SK-N-SH (cell line): ENCODE measurements around the gene XPO1. TPM values are rescaled to one million over a fixed set of nuclear protein-coding genes. Genes with fewer than 3 reads are reported as not detected.

Source experiments
- CTCF ChIA-PET: fragments of 300-600, 350-600 bp; formaldehyde crosslinking; extraction: SDS; loops from one replicate; lab custom pipeline; 2021; lab: Yijun Ruan, JAX
- POLR2A ChIA-PET: fragments of 350-600 bp; sonication (Branson Sonifier 250); formaldehyde crosslinking; extraction: SDS; loops from one replicate; lab custom pipeline; 2020; ENCODE audit warnings: antibody characterized with exemption, inconsistent platforms; lab: Yijun Ruan, JAX
- DNase-seq: peaks from one replicate; pipeline ENCODE4 v3.0.0; 2012
- H2AFZ ChIP-seq: fragments of 200-600 bp; sonication (generic); 2 replicates; pipeline ENCODE4 v1.8.1; 2016; ENCODE audit warnings: antibody characterized with exemption, mild to moderate bottlenecking, low read depth
- H3F3A ChIP-seq: fragments of 200-600 bp; sonication (generic); replicated peaks from 2 replicates; pipeline ENCODE3; 2016; ENCODE audit warnings: antibody characterized with exemption, mild to moderate bottlenecking; ENCODE audit not compliant: insufficient read depth
- H3K27ac ChIP-seq, 2 experiments: fragments of 200-500 bp in 1 of 2; fragments of 200-600 bp in 1 of 2; sonication (Bioruptor generic) in 1 of 2; sonication (generic), shearing (Covaris generic) in 1 of 2; 2 replicates each; pipeline versions ENCODE4 v1.5.1 to v1.6.1; 2014 to 2016; ENCODE audit warnings: low read depth in 2 of 2, inconsistent platforms in 1 of 2, low read length in 1 of 2, mild to moderate bottlenecking in 1 of 2, mixed read lengths in 1 of 2
- H3K27me3 ChIP-seq: fragments of 200-600 bp; sonication (generic), shearing (Covaris generic); 2 replicates; pipeline ENCODE4 v1.6.1; 2016; ENCODE audit warnings: mixed run types; ENCODE audit not compliant: insufficient read depth
- H3K36me3 ChIP-seq, 2 experiments: fragments of 200-500 bp in 1 of 2; fragments of 200-600 bp in 1 of 2; sonication (Bioruptor generic) in 1 of 2; sonication (generic) in 1 of 2; replicated peaks in 1 of 2; 2 replicates each; pipeline versions ENCODE3 to v1.5.1; 2014 to 2016; ENCODE audit warnings: low read length in 1 of 2, mild to moderate bottlenecking in 1 of 2; ENCODE audit not compliant: insufficient read depth in 2 of 2, control insufficient read depth in 1 of 2
- H3K4me1 ChIP-seq, 2 experiments: fragments of 200-500 bp in 1 of 2; fragments of 200-600 bp in 1 of 2; sonication (Bioruptor generic) in 1 of 2; sonication (generic), shearing (Covaris generic) in 1 of 2; 2 replicates each; pipeline versions ENCODE4 v1.5.1 to v1.6.1; 2014 to 2016; ENCODE audit warnings: low read depth in 1 of 2, low read length in 1 of 2, mixed run types in 1 of 2; ENCODE audit not compliant: insufficient read depth in 2 of 2, control insufficient read depth in 1 of 2
- H3K4me2 ChIP-seq: fragments of 200-600 bp; sonication (generic), shearing (Covaris generic); 2 replicates; pipeline ENCODE4 v1.6.1; 2017; ENCODE audit warnings: mixed run types
- H3K4me3 ChIP-seq, 2 experiments: fragments of 200-500 bp in 1 of 2; fragments of 200-600 bp in 1 of 2; sonication (Bioruptor generic) in 1 of 2; sonication (generic), shearing (Covaris generic) in 1 of 2; 2 replicates each; pipeline versions ENCODE4 v1.5.1 to v1.8.1; 2014 to 2016; ENCODE audit warnings: low read depth in 2 of 2, inconsistent platforms in 1 of 2, low read length in 1 of 2, mild to moderate bottlenecking in 1 of 2, mixed read lengths in 1 of 2, moderate library complexity in 1 of 2
- H3K79me2 ChIP-seq: fragments of 200-600 bp; sonication (generic); 2 replicates; pipeline ENCODE4 v1.8.1; 2017; ENCODE audit warnings: mild to moderate bottlenecking; ENCODE audit not compliant: insufficient read depth
- H3K9ac ChIP-seq: fragments of 200-600 bp; sonication (generic); 2 replicates; pipeline ENCODE4 v1.6.1; 2017; ENCODE audit warnings: mixed run types
- H3K9me2 ChIP-seq: fragments of 200-600 bp; sonication (generic); 2 replicates; pipeline ENCODE4 v1.6.1; 2017; ENCODE audit warnings: mixed run types
- H3K9me3 ChIP-seq: fragments of 200-600 bp; sonication (generic); 2 replicates; pipeline ENCODE4 v1.6.1; 2017; ENCODE audit warnings: mixed run types, mild to moderate bottlenecking, moderate library complexity
- H4K20me1 ChIP-seq: fragments of 200-600 bp; sonication (generic); 2 replicates; pipeline ENCODE4 v1.6.1; 2017; ENCODE audit warnings: mild to moderate bottlenecking, mixed run types; ENCODE audit not compliant: insufficient read depth
- FOXJ3 ChIP-seq: sonication (generic); formaldehyde crosslinking; IDR thresholded peaks from 2 replicates; pipeline ENCODE4 v1.5.1; 2020; ENCODE audit warnings: mild to moderate bottlenecking, missing genetic modification reagents
- FOXM1 ChIP-seq: IDR thresholded peaks from 2 replicates; pipeline ENCODE4 v1.4.0; 2012; ENCODE audit warnings: low read depth, mild to moderate bottlenecking
- JUND ChIP-seq: IDR thresholded peaks from 2 replicates; pipeline ENCODE4 v1.4.0; 2012
- NRF1 ChIP-seq: IDR thresholded peaks from 2 replicates; pipeline ENCODE4 v1.6.1; 2012; ENCODE audit warnings: low read depth, mild to moderate bottlenecking, low read length
- RAD21 ChIP-seq: IDR thresholded peaks from 2 replicates; pipeline ENCODE4 v1.6.1; 2012; ENCODE audit warnings: mild to moderate bottlenecking, low read length
- RCOR1 ChIP-seq: fragments of 150-350 bp; IDR thresholded peaks from 2 replicates; pipeline ENCODE4 v1.6.1; 2017; ENCODE audit warnings: antibody characterized with exemption, low read length
- SIN3A ChIP-seq: IDR thresholded peaks from 2 replicates; pipeline ENCODE4 v1.6.1; 2012; ENCODE audit warnings: low read depth, mild to moderate bottlenecking, low read length, moderate library complexity, borderline replicate concordance
- TAF1 ChIP-seq: IDR thresholded peaks from 2 replicates; pipeline ENCODE4 v1.6.1; 2012; ENCODE audit warnings: low read depth, mild to moderate bottlenecking, low read length, moderate library complexity, borderline replicate concordance
- TEAD4 ChIP-seq: IDR thresholded peaks from 2 replicates; pipeline ENCODE4 v1.4.0; 2012; ENCODE audit warnings: mild to moderate bottlenecking, borderline replicate concordance; ENCODE audit not compliant: insufficient read depth
- YY1 ChIP-seq: IDR thresholded peaks from 2 replicates; pipeline ENCODE4 v1.4.0; 2012; ENCODE audit warnings: low read depth, mild to moderate bottlenecking
- WGBS: methylation state at CpG from one replicate; pipeline ENCODE4 v1.1.6; 2017; ENCODE audit warnings: low lambda C conversion rate; 5-methylcytosine and 5-hydroxymethylcytosine counted together
- polyA plus RNA-seq, 3 experiments: library from polyadenylated mRNA; depleted of rRNA; stranded (reverse); fragments of >200 nt; gene quantifications; 2 replicates each; pipeline ENCODE4 v1.2.3, GENCODE V29; 2012
- TF ChIP-seq, protein P1 (sequence below): IDR thresholded peaks from 2 replicates; pipeline ENCODE4 v1.4.0; 2012; ENCODE audit warnings: low read depth, borderline replicate concordance
- TF ChIP-seq, protein P2 (sequence below): IDR thresholded peaks from 2 replicates; pipeline ENCODE4 v1.6.1; 2012; ENCODE audit warnings: mild to moderate bottlenecking, low read depth, low read length, moderate library complexity
- TF ChIP-seq, protein P3 (sequence below): fragments of 150-350 bp; IDR thresholded peaks from 2 replicates; pipeline ENCODE4 v1.6.1; 2017; ENCODE audit warnings: antibody characterized with exemption, low read length, low read depth, borderline replicate concordance

Gene XPO1
- polyA plus RNA-seq, 1 of the 3 experiments (the other 2 are of a cell fraction), result 61.0 TPM

DNA sequence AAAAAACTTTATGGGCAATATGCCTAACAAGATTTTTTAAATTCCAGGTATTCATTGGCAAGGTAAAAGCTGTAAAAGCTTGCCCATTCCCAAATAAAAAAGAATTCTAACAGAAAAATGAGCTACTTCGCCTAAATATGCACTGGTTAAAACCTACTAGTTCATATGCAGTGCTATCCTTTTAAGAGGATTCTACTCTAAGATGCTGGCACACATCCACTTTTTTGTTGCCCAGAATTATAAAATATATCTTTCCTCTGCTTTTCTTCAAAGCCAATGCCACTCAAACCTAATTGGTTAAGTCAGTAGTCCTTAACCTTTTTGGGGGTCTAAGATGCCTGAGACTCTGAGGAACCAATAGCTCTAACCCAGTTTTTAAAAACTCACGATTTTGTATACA, 3.2 kb downstream of the XPO1 start:
- no peak overlapping the region for H2AFZ ChIP-seq
- ChIA-PET CTCF (interaction anchor here (1.0 kb wide), 1 partner anchor 320 kb away, joined by 3 read pairs; no protein-coding TSS in a partner anchor), POLR2A (interaction anchor here (0.5 kb wide), 1 partner anchor 18 kb away, joined by 4 read pairs; no protein-coding TSS in a partner anchor)
- H3K9me3 ChIP-seq, result no peaks in the 10 kb centered on the region
- peak overlapping the region; percentile 97; the same call in 1 of the 2 replicates for H3K9ac ChIP-seq
- peaks cover 9 to 18% of the 10 kb centered on the region in 2 experiments; a peak in 3 of 4 replicates for H3K4me1 ChIP-seq
- DNase-seq, result no peak
- TF ChIP-seq NRF1, result no peak
- TF ChIP-seq JUND, result no peak
- no peak for TF ChIP-seq RCOR1
- TF ChIP-seq TEAD4, result no peak
- no peak for TF ChIP-seq TAF1
- peak overlapping the region; percentile 59 to 98; a peak in 3 of 4 replicates for H3K4me3 ChIP-seq
- H3K9me2 ChIP-seq, result no peaks in the 10 kb centered on the region
- H3K36me3 ChIP-seq, result peaks cover 19 to 35% of the 10 kb centered on the region in 2 experiments
- H3K79me2 ChIP-seq, result peaks cover 80% of the 10 kb centered on the region
- 25% methylated on average over 2 of the region's 2 CpGs for WGBS
- peak overlapping the region; percentile 74 for H3K4me2 ChIP-seq
- peaks cover 22% of the 10 kb centered on the region for H3F3A ChIP-seq
- peak overlapping the region; percentile 53 to 91; a peak in 3 of 4 replicates for H3K27ac ChIP-seq
- H3K27me3 ChIP-seq, result no peaks in the 10 kb centered on the region
- peaks cover 70% of the 10 kb centered on the region for H4K20me1 ChIP-seq

DNA sequence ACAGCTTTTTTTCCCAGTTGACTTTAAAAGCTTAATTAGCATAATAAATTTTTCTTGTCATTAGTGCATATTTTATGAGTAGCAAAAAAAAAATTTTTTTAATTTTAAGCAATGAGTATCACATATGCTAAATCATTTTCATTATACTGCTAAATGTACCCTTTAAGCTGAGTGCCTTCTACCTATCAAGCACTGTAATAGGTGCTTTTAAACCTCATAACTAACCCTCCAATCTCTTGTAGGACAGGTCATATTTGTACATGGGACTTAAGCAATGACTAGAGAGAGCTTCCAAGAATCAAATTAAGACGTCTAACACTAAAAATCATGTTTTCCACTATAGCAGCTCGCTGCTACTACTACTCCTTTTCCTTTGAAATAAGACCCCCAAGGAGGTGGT, 7.4 kb downstream of the XPO1 start:
- no peak overlapping the region; the same call in 1 of the 2 replicates for H3K4me2 ChIP-seq

DNA sequence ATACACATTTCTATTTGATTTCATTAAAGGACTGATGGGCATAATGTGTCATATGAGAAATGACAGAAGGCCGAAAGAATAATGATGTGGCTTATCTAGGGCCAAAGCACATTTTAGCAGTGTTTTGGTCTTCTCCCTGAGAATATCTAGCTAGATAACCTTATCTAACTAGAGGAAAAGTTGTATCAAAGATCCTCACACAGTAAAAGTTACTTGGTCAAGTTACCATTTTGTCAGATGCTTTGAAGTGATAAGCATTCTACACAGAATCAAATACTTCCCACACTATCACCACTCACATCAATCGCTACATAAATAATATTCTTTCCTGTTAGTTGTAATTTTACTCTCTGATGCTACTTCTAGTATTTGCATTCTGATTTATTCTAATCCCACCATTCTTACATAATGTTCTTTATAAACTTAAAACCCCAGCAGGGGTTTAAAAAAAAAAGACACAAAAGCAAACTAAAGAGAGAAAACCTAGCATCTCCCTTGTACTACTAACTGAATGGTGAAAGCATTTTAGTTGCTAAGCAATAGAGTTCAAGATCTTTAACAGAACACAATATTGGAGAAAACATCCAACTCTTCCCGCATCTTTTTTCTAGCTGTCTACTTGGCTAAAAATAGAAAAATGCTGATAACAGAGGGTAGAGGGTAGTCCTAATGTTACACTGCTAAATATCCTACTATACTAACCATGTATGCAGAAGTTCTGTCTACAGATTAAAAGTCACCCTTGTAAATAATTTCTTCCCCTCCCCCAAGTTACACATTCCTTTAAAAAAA, 8.0 kb downstream of the XPO1 start:
- no peak for DNase-seq
- Histone ChIP-seq H3K4me1 (peaks cover 7 to 23% of the 10 kb centered on the region in 2 experiments; a peak in 3 of 4 replicates), H3K9me2 (no peaks in the 10 kb centered on the region), H4K20me1 (peaks cover 99% of the 10 kb centered on the region), H3F3A (peaks cover 13% of the 10 kb centered on the region), H2AFZ (no peak overlapping the region), H3K27ac (peak overlapping the region in 1 of 2 experiments; percentile 45; a peak in 1 of 4 replicates), H3K4me3 (no peak overlapping the region), H3K79me2 (peaks cover 100% of the 10 kb centered on the region), H3K27me3 (no peaks in the 10 kb centered on the region), H3K9ac (no peak overlapping the region), H3K4me2 (peak overlapping the region; percentile 11; the same call in 1 of the 2 replicates), H3K9me3 (no peaks in the 10 kb centered on the region), H3K36me3 (peaks cover 39 to 71% of the 10 kb centered on the region in 2 experiments)
- 93% methylated on average over 3 of the region's 3 CpGs for WGBS
- CTCF ChIA-PET, result no interaction called here
- POLR2A ChIA-PET, result no interaction called here
- TF ChIP-seq, protein P1, sequence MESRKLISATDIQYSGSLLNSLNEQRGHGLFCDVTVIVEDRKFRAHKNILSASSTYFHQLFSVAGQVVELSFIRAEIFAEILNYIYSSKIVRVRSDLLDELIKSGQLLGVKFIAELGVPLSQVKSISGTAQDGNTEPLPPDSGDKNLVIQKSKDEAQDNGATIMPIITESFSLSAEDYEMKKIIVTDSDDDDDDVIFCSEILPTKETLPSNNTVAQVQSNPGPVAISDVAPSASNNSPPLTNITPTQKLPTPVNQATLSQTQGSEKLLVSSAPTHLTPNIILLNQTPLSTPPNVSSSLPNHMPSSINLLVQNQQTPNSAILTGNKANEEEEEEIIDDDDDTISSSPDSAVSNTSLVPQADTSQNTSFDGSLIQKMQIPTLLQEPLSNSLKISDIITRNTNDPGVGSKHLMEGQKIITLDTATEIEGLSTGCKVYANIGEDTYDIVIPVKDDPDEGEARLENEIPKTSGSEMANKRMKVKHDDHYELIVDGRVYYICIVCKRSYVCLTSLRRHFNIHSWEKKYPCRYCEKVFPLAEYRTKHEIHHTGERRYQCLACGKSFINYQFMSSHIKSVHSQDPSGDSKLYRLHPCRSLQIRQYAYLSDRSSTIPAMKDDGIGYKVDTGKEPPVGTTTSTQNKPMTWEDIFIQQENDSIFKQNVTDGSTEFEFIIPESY, result no peak
- TF ChIP-seq FOXM1 (no peak), YY1 (no peak), SIN3A (no peak), FOXJ3 (CRISPR knock-in tag) (no peak), RAD21 (no peak)
- TF ChIP-seq, protein P2, sequence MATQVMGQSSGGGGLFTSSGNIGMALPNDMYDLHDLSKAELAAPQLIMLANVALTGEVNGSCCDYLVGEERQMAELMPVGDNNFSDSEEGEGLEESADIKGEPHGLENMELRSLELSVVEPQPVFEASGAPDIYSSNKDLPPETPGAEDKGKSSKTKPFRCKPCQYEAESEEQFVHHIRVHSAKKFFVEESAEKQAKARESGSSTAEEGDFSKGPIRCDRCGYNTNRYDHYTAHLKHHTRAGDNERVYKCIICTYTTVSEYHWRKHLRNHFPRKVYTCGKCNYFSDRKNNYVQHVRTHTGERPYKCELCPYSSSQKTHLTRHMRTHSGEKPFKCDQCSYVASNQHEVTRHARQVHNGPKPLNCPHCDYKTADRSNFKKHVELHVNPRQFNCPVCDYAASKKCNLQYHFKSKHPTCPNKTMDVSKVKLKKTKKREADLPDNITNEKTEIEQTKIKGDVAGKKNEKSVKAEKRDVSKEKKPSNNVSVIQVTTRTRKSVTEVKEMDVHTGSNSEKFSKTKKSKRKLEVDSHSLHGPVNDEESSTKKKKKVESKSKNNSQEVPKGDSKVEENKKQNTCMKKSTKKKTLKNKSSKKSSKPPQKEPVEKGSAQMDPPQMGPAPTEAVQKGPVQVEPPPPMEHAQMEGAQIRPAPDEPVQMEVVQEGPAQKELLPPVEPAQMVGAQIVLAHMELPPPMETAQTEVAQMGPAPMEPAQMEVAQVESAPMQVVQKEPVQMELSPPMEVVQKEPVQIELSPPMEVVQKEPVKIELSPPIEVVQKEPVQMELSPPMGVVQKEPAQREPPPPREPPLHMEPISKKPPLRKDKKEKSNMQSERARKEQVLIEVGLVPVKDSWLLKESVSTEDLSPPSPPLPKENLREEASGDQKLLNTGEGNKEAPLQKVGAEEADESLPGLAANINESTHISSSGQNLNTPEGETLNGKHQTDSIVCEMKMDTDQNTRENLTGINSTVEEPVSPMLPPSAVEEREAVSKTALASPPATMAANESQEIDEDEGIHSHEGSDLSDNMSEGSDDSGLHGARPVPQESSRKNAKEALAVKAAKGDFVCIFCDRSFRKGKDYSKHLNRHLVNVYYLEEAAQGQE, result no peak

More for the DNA sequence above, 7.4 kb downstream of the XPO1 start:
- H3K4me1 ChIP-seq, result peaks cover 8 to 23% of the 10 kb centered on the region in 2 experiments; a peak in 2 of 4 replicates
- TF ChIP-seq, protein P3, sequence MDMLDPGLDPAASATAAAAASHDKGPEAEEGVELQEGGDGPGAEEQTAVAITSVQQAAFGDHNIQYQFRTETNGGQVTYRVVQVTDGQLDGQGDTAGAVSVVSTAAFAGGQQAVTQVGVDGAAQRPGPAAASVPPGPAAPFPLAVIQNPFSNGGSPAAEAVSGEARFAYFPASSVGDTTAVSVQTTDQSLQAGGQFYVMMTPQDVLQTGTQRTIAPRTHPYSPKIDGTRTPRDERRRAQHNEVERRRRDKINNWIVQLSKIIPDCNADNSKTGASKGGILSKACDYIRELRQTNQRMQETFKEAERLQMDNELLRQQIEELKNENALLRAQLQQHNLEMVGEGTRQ, result no peak
- WGBS, result 75% methylated on average over 2 of the region's 2 CpGs
- peaks cover 99% of the 10 kb centered on the region for H4K20me1 ChIP-seq
- H3K36me3 ChIP-seq, result peaks cover 33 to 64% of the 10 kb centered on the region in 2 experiments
- no peaks in the 10 kb centered on the region for H3K9me3 ChIP-seq
- H3K9ac ChIP-seq, result no peak overlapping the region
- CTCF ChIA-PET, result no interaction called here
- no peaks in the 10 kb centered on the region for H3K9me2 ChIP-seq
- no peak overlapping the region for H3K4me3 ChIP-seq
- peak overlapping the region in 1 of 2 experiments; percentile 45; a peak in 1 of 4 replicates for H3K27ac ChIP-seq
- H3K79me2 ChIP-seq, result peaks cover 100% of the 10 kb centered on the region
- H3K27me3 ChIP-seq, result no peaks in the 10 kb centered on the region
- peaks cover 20% of the 10 kb centered on the region for H3F3A ChIP-seq
- DNase-seq, result no peak
- H2AFZ ChIP-seq, result no peak overlapping the region
- POLR2A ChIA-PET, result no interaction called here
